Measurements from ENCODE around the gene MPC1L.
A peak's percentile ranks its signal among the peaks of the same experiment; 100 is the strongest.

Gene MPC1L

GRCh38 chrX:40632199-40632598 lies 9.0 kb downstream of the MPC1L start:
- DNase-seq (ENCODE audit: low read depth) = no peak

DNA sequence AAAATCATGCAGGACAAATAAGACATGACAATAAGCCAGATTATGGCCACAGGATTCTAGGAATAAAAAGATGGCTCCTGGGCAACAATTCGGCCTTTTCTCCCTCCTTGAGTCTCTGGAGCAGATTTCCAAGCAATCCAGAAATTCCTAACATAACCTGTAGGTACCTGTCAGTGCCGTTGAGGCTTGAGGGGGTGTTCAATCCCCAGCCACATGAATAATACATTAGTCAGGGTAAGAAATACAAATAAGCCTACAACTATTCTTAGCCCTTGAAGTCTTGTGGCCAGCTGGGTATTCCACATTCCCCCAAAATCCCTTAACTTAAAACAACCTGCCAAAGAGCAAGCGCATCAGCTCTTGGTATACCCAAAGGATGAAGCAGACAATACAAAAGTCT lies 14.5 kb downstream of the MPC1L start:
- no peak for DNase-seq (ENCODE audit: low read depth)

GRCh38 chrX:40644176-40644575 lies 20.9 kb downstream of the MPC1L start:
- DNase-seq (ENCODE audit: low read depth) = no peak

GRCh38 chrX:40644821-40645358 lies 21.7 kb downstream of the MPC1L start:
- no peak for DNase-seq (ENCODE audit: low read depth)

DNA sequence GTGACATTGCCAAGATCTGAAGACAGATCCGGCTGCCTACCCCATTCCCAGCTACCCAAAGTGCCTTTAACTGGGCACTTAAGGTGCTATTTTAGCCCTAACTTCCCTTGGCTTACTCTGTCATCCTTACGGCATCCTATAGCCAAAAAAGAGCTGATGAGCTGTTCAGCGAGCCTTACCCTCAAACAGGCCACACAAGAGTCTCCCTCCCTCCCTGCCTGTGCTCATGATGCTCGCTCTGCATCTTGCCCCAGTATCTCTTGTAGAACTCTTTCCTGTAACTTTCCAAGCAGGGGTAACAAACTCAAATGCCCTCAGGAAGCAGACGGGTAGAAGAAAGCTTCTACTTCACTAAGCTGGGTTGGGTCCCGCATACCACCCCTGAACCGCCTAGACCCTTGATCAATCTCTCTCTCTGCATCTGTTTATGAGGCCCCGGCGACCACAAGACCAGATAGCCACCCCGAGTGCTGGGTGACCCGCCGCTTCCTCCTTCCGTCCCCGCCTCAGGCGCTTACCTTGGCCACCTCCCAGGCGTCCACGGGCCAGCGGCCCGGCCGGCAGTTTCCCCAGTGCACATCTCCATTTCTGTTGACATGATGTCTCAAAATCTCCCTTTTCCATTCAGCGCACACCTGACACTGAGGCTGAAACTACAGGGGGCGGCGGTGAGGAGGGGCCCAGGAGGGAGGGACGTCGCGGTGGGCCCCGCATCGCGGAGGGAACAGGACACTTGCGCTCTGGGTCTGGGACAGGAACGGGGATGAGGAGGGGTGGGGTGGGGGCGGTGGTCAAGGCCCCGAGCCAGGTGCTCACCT lies 23.5 kb downstream of the MPC1L start:
- DNase-seq (ENCODE audit: low read depth) = no peak

DNA sequence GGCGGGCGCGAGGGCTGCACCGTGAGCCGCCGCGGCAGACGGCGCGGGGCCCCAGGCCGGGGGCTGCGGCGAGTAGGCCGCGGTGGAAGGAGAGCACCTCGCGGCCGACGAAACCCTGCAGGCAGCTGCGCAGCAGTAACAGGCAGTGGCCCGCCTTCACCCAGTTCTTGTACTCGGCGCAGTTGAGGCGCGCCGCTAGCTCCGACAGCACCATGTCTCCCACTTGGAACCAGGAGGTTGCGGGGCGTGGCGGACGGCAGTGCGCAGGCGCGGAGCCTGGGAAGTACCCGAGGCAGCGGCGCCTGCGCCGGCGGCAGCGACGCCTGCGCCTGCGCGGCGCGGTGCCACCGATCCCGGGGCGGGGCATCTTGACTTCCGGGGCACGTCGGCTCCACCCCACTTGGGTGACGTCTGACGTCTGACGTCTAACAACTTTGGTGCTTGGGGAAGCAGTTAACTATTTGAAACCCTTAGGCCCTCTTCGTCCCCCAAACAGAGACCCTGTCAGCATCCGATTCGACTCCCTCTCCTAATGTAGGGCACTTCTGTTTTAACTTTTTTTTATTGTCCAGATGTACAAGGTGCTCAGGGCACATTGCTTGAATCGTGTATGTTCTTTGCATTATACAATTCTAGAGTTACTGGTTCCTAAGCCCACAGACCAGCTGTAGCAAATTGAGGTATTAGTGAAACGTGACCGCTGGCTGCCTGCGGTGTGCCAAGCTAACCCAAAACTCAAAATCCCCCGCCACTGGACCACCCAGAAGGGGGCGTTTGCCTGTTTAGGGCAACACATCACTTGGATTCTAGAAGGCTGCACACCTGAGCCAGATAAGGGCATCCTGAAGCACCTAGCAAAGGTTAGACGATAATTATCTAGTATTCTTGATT lies 24.3 kb downstream of the MPC1L start, which contains the start of gene CXorf38:
TSS of gene CXorf38 (minus strand) at position 255 of the 891 bp plus-strand sequence. CDS start at position 214, 41 bp downstream.
- peak; percentile 84 for DNase-seq (ENCODE audit: low read depth)

DNA sequence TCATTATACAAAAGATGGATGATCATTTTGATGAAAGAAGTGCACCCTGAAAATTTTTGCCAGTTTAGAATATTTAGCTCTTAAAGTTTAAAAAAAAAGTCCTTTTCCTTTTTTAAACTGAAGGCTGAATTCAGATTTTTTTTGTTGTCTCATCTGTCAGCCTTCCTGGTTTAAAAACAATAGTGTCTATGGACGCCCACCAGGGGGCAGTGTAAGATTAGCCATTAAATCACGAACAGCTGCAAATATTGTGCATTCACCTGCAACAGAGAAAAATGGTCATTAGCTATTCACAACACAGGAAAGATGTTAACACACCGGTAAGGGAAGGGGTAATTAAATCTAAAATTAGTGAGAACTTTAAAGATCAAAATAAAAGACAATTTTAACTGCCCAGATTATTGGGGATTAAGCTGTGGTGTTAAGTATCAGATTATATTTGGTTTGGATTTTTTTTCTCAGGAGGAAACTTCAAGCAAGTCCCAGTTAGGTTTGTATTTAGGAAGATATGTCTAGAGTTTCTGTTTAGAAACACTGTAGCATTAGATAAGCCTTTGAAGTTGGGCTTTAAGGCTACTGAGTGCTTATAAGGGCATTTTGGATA lies 28.5 kb downstream of the MPC1L start:
- DNase-seq (ENCODE audit: low read depth) = peak; percentile 58

GRCh38 chrX:40652664-40653063 lies 29.4 kb downstream of the MPC1L start:
- DNase-seq (ENCODE audit: low read depth) = no peak

DNA sequence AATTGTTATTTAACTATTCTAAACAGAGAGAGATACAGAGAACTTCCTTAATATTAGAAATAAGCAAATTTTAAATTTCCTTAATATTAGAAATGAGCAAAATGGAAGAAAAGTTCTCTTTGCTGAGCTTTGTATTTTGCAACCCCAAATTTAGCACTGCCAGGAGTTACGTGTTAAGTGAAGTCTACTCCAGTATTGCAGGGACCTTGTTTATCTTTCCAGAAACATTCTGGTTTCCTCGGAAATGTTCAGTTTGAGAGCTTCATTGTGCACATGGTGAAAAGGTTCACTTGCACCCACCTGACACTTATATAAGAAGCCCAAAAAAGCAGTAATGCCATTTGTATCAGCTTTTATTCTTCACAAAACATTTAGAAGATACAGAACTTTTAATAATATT lies 30.3 kb downstream of the MPC1L start:
- DNase-seq (ENCODE audit: low read depth) = no peak

GRCh38 chrX:40660381-40660780 lies 37.2 kb downstream of the MPC1L start:
- no peak for DNase-seq (ENCODE audit: low read depth)

- no peak for DNase-seq (ENCODE audit: low read depth)
These were observed 38.3 kb downstream of the MPC1L start for GRCh38 chrX:40661489-40661888.

DNA sequence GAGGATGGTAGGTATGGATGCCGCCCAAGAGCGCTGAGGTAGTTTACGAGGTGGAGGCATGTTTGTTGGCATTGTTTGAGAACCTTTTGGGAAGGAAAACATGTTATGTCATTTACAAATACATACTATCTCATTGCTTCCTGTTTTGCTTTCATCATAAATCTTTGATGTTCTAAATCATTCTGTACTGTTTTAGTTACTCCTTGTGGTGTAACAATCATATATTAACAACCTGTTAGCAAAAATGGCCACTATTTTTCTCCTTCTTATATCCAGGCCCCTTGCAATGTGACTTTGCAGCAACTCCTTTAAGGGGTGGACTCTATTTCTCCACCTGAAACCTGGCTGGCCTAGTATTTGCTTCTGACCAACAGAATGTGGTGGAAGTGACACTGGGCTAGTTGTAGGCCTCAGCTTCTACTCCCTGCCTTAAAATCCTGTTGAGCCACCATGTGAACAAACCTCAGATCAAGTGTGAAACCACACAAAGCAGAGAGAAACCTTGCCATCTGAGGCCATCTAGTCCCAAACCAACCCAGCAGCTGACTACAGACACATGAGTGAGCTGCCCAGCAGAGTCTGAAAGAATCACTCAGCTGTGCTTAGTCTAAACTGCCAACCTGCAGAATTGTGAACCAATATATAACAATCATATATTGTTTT lies 40.0 kb downstream of the MPC1L start:
- DNase-seq (ENCODE audit: low read depth) = no peak

- DNase-seq (ENCODE audit: low read depth) = no peak
These were observed 40.8 kb downstream of the MPC1L start for GRCh38 chrX:40663880-40664630.

GRCh38 chrX:40671126-40671525 lies 47.9 kb downstream of the MPC1L start:
- DNase-seq (ENCODE audit: low read depth) = no peak
